Erythroblast (primary cell): ENCODE data around the gene ZNRF1.

Experiments used
- GATA1 ChIP-seq: IDR thresholded peaks from 2 replicates; pipeline ENCODE4 v1.6.1; 2011; ENCODE audit warnings: low read depth, mild to moderate bottlenecking, control low read depth, low read length, moderate library complexity
- POLR2A ChIP-seq: IDR thresholded peaks from 2 replicates; pipeline ENCODE4 v1.6.1; 2011; ENCODE audit warnings: mild to moderate bottlenecking, low read length

GRCh38 chr16:75147968-75148310 lies 149.1 kb downstream of the ZNRF1 start:
- TF ChIP-seq POLR2A (no peak), GATA1 (no peak)
